Heart left ventricle (tissue), 13 donors: Measurements from ENCODE around the gene DOCK8.

Experiments
- CTCF ChIP-seq, 12 donors: fragments of 200-600 bp; sonication (generic) in 4 of 12; IDR thresholded peaks; one replicate each; pipeline versions ENCODE4 v1.5.0 to v1.8.0; 2018 to 2022; ENCODE audit warnings: antibody characterized with exemption in 12 of 12, mild to moderate bottlenecking in 5 of 12
- POLR2A ChIP-seq, 2 donors: fragments of 450-650 bp; IDR thresholded peaks; one replicate each; pipeline ENCODE4 v1.6.1; 2017; ENCODE audit warnings: antibody characterized with exemption in 2 of 2, mild to moderate bottlenecking in 2 of 2, moderate library complexity in 2 of 2
- donor health status: ischemic (EF 13 %, LVEDD 7.1; RV severe dilation, severe dysfunction).
- donor health status: DM: no; HTN: yes; CAD: no.
- donor health status: DM: no; HTN: no; CAD: no.
- donor health status: ischemic (EF 25% LVEDD 6.9; RV normal size, moderate dysfunction).
- donor health status: ischemic (EF 25% LVEDD 5.7; RV mildly dilated, moderate dysfunction).
- donor health status: ischemic (EF 35%, LVEDD 5.7; RV mildly dilated, moderate dysfunction).
- donor health status: nonischemic (EF 11% LVEDD 7.7; RV severe dilation, severe dysfunction).
- donor health status: DM: yes; HTN: yes; CAD: no.
- donor health status: PGD.
- donor health status: ischemic (EF 29% LVEDD 5.4; RV normal size, mild dysfunction).
- donor health status: nonischemic (EF 23%, LVEDD 6.1; RV moderate dilation, normal function).

GRCh38 chr9:438066-438465 is 223.4 kb downstream of the DOCK8 start:
- TF ChIP-seq CTCF (IDR thresholded peaks at IDR 0.05): no peak
- no peak for TF ChIP-seq POLR2A (IDR thresholded peaks at IDR 0.05)
